HS-27A (cell line): ENCODE data around the gene MELK.
A peak's percentile ranks its signal among the peaks of the same experiment; 100 is the strongest.

Source experiments
- DNase-seq: peaks from one replicate; pipeline ENCODE4 v3.0.0-alpha.2; 2012; ENCODE audit warnings: low read depth, missing footprints

MELK gene

DNA sequence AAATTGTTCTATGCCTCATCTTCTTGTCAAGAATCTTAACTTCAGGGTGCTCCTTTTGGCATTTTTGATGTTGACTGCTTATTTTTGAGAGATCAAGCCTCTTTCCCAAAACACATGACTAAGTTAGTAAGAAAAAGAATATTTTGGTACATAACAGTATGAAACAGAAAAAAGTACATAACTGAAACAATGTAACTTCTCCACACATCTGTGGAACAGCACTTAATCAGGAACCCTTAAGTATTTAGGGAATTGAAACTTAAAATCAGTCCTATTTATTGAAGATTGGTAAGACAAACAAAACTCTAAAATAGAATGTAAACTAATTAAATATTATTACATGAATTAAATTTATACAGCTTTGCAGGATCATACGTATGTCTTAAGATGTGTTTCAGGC, 103.4 kb downstream of the MELK start:
- no peak for DNase-seq

DNA sequence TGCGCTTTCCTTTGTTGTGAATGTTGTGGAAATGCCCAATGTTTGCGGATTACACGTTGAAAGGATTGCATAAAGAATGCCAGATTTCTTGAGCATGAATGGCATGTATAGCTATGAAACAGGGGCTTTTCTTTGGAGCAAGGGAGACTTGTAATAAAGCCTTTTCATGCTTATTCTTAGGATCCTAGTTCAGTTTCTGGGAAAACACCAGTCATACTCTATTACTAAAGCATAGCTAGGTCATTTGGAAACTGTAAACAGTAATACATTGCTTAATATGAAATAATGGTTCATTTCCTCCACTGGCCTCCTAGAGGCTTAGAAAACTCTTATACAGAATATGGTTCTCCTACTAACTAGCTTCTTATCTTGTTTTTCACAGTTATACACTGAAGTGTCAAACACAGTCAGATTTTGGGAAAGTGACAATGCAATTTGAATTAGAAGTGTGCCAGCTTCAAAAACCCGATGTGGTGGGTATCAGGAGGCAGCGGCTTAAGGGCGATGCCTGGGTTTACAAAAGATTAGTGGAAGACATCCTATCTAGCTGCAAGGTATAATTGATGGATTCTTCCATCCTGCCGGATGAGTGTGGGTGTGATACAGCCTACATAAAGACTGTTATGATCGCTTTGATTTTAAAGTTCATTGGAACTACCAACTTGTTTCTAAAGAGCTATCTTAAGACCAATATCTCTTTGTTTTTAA, 104.2 kb downstream of the MELK start:
- no peak for DNase-seq

DNA sequence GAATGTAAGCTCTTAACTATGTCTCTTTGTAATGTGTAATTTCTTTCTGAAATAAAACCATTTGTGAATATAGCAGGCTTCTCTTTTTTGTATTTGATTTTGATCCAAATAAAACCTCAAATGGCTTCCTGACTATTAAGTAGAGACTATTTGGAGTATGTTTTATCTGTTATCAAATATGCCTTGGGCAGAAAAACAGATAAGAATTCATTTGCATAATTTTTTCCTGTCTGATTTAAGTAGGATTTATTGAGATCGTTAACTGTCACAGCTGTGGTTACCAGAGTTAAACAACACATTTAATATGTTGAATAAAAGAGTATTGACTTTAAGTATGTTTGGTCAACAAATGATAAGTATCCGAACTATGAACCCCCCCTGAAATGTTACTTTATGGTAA, 104.9 kb downstream of the MELK start:
- DNase-seq: no peak

DNA sequence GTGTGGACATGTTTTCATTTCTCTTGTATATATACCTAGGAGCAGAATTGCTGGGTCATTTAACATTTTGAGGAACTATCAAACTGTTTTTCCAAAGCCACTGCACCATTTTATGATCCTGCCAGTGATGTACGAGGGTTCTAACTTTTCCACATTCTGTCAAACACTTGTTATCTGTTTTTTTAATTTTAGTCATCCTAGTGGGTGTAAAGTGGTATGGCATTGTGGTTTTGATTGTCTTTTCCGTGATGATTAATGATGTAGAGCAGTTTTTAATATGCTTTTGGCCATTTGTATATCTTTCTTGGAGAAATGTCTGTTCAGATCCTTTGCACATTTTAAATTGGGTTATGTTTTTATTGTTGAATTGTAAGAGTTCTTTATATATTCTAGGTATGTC, 107.0 kb downstream of the MELK start:
- DNase-seq: no peak

DNA sequence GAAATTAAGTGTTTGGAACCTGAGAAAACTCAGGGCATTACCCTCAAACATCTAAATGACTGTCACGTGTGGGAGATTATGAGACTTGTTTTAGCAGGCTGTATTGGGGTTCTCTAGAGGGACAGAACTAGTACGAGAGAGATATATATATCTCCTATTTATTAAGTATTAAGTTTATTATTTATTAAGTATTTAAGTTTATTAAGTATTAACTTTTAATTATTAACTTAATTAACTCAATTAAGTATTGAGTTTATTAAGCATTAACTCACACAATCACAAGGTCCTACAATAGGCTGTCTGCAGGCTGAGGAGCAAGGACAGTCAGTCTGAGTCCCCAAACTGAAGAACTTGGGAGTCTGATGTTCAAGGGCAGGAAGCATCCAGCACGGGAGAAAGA, 113.8 kb downstream of the MELK start:
- no peak for DNase-seq

DNA sequence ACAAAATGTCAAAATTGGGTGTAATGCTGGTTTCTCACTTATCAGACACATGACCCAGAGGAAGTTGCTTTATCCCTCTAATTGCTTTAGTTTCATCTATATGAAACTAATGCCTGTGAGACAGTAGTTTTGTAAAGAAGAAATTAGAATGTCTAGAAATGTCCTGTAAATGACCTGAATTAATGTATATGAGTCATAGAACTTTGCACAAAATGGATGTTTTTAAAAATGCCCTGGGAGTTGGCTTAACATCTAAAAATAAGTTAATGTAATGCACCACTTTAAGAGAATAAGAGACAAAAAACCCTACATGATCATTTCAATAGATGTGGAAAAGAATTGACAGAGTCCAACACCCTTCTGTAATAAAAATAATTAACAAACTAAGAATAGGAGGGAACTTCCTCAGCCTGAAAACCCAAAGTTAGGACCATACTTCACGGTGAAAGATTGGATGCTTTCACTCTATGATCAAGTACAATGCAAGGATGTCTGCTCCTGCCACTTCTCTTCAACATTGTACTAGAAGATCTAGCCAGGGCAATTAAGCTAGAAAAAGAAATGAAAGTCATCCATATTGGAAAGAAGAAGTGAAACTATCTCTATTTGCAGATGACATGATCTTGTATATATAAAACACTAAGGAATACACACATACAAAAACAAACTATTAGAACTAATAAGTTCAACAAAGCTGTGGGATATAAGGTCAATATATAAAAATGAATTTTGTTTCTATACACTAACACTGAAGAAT, 117.9 kb downstream of the MELK start:
- no peak for DNase-seq

DNA sequence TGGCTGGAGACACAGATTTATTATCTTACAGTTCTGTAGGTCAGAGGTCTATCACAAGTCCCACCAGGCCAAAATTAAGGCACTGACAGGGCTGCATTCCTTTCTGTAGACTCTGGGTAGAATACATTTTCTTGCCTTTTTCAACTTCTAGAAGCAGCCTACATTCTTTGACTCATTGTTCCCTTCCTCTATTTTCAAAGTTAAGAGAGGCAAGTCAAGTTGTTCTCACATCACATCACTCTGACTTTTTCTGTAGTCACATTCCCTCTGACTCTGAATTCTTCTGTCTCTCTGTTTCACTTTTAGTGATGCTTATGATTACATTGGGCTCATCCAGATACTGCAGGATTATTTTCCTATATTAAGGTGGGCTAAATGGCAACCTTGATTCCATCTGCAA, 119.0 kb downstream of the MELK start:
- DNase-seq: no peak

DNA sequence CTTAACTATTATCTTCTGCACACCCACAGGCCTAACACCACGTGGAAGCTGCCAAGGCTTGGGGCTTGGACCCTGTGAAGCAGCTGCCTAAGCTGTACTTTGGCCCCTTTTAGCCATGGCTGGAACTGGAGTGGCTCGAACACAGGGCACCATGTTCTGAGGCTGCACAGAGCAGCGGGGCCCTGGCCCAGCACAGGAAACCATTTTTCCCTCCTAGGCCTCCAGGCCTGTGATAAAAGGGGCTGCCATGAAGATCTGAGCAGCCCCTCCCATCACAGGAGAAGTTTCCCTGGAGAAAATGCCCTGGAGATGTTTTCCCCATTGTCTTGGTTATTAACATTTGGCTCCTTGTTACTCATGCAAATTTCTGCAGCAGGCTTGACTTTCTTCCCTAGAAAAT, 126.3 kb downstream of the MELK start:
- DNase-seq: no peak

DNA sequence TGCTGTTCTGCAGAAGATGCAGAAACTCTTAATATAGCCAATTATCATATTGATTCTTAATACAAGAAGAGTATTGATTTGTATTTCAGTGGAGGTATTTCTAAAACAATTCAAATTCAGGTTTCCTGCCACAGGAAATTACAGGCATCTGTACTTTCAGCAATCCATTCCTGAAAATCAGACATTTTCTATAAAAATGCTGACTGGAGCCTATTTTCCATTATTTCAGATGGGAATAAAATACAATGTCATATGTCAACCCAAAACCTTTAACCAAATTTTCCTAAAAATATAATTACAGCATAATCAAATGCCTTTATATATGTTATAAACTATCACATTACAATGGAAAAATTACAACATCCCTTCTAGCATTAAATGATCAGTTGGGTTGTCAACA, 131.5 kb downstream of the MELK start:
- DNase-seq: no peak

DNA sequence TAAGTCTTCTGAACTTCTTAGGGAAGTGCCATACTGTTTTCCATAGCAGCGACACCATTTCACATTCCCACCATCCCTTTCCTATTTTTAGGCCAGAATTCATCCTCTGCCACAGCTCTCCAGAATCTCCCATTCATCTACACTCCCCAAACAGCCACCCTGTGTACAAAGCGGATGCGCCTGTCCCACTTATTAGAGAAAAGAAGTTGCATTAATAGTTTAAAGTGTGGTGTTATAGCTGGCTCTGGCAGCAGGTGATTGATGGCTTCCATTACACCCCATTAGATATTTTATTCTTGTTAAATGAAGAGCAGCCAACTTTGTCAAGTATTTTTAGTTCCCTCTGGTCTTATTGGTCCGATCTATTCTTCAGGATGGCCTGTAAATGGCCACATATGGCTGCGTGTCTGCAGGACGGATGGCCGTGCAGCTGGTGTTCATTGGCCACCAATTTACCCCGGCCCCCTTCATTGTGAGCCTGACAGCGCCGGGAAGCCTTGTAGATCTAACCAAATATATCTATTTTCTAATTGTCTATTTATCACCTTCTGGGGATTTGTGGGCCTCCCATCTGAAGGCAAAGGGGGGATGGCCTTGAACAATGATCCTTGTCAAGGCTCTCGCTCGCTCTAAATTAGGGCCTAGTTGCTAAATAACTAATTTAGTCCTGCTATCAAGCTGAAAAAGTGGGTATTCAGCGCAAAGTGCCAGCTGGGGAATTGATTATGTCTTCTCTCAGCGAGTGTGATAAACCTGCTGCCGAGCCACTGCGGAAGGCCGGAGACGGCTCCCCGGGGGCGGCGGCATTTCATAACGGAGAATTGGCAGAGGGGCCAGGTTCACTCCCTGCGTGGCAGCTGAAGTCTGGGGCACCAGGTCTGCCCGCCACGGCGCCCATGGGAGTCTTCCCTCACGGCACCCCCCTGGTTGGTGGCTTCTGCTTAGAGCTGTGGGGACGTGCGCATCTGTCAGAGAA, 141.1 kb downstream of the MELK start:
- no peak for DNase-seq

DNA sequence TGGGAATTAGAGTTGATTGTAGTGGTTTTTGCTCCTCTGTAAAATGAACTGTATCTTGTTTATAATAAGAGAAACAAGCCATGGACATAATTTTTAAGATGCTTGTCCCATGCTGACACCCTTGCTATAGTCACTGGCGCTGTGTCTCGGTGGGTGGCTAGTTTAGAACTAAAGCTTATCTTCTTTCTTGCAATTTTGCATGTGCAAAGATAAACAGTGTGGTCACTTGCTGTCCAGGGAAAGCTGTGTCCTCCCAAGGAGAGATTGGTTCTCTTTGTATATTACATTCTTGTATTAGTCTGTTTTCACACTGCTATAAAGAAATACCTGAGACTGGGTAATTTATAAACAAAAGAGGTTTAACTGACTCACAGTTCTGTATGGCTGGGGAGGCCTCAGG, 143.8 kb downstream of the MELK start:
- no peak for DNase-seq

DNA sequence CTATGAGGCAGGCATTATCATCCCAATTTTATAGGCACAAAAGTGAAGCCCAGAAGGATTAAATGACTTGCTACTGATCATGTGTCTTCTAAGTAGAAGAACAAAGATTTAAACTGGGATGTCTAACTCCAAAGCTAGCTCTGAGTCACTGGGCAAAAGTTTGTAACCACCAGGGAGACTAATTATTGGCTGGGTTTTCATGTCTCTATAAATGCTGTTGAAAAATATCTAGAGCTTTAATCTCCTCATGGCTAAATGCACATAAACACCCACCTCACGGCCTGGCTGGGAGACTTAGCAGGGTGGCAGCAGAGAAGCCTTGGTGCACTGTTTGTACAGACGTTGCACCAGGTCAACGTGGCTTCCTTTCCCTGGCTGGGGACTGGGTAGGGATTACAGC, 144.6 kb downstream of the MELK start:
- no peak for DNase-seq

DNA sequence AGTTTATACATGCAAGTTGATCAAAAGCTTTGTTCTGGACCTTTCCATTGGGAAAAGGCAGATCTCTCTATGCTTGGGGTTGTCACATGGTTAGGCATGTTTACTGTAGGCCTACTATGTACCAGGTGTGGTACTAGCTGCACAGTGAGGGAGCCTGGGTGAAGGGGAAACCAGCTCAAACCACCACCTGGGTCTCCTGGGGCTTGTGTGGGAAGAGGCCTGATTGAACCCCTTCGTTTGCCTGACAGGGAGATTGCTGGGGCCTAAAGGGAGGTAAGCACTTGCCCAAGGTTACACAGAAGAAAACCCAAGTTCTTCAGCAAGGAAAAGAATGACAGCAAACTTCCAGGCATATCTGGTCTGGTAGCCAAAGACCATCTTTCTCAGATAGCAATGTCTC, 145.9 kb downstream of the MELK start:
- no peak for DNase-seq

DNA sequence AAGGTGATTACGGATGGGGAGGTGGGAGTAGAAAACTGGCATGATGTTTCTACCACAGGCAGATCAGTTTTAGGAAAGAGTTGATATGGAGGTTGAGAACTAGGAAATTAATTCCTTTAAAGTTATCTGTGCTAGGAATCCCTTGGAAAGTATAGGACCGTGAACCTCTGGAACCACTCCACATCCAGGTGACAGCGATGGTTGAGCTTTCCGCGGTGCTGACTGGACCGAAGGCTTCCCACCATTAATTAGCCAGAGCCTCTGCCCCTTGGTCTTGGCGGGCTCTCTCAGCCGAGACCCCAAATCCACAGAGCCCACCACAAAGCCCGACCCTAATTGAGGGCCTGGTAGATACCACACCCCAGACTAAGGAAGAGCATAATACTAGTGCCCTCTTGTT, 147.3 kb downstream of the MELK start:
- no peak for DNase-seq

DNA sequence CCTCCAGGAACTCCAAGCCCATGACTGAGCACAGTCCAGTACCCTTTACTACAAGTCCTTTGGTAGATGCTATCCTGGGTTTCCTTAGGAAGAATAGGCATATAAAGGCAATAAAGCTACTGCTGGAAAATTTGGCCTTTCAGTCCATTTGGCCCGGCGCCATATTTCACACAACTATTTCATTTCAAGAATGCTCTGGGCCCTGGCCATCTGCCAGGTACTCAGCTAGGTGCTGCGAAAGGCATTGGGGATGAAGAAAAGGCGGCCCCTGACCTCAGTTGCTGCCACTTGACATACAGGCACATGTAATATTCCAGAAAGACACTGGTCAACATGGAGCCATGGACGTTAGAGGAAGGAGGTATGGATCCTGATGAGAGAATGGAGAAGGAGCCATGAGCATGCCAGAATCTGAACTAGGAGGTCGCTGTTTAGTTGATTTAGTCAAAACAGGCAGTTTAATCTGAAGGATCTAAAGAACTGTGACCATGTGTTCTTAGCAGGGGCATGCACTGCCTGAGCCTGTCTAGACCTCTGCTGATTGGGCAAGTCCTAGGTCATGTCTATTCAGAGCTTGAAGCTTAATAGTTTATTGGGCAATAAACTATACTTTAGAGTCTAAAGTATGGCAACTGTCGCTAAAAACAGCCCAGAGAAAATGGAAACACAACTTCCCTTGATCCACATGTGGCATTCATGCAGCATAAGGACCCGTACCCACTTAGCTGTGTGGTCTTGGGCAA, 149.3 kb downstream of the MELK start:
- peak; percentile 19 for DNase-seq

DNA sequence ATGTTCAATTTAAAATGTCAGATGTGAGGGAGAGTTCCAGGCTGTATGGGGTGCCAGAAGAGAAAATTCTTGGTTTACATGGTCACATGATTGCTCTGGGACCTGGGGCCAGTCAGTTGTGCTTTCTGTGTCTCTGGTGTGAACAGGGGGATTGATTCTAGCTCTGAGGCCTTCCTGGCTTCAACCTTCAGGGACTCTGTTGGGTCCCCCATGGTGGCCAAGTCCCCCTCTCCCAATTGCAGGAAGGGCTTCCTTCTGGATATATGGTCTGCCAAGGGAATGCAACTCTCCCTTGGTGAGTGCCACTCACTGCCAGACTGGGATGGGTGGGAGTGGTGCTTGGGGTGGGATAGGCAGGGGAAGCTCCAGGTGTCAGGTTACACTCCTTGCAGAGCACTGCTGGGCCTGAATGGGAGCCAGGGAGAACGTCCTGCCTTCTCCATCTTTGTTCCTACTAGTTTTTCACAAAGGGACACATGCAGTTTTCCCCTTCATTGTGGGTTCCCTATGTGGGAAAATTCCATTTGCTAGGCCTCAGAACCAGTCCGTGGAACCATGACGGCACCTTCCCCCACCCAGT, 153.2 kb downstream of the MELK start:
- no peak for DNase-seq
